Stimulated activated CD4-positive, alpha-beta T cell treated with anti-CD3 and anti-CD28 coated beads, Interleukin-12 subunit alpha, Interleukin-12 subunit beta, amount 100 ng/mL, for 48 hours (primary cell): ENCODE measurements around the gene MROH7.
"Not testable (repeated sequence)": the region's sequence is repeated elsewhere in the genome, so short reads cannot be mapped to it uniquely, and the experiment has no call there.

Experiments
- DNase-seq, 3 donors: peaks; one replicate each; pipeline ENCODE4 v3.0.0-alpha.2; 2020; ENCODE audit warnings: low read depth in 2 of 3, low spot score in 1 of 3

The MROH7 gene

DNA sequence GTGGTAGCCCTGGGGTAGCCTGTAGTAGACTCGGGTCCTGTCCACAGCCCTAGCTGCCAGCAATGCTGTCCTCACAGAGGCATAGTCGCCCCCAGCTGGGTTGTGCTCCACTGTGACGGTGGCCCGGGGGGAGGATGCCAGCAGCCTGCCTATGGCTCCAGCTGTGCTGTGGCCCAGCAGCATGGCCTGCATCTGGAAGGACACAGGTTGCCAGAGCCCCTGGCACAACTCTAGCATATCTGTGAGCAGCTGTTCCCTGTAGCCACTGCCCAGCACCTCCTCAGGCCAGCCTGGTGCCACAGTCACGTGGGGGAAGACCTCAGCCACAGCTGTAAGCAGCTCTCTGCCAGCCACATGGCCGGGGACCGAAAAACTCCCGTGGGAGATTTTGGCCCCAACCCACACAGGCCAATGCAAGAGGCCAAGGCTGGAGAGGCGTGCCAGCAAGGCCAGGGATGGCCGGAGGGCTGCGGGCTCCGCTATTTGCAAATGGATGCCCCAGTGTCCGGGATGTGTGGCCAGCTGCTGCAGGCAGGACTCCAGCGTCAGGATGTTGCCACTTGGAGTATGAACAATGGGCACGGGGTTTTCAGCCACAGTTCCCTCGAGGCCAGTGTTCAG lies 32.2 kb upstream of the MROH7 start:
- no peak for DNase-seq

- no peak for DNase-seq
Measured at GRCh38 chr1:54610048-54610447, 31.5 kb upstream of the MROH7 start.

GRCh38 chr1:54610601-54611580 lies 30.7 kb upstream of the MROH7 start:
- no peak for DNase-seq

DNA sequence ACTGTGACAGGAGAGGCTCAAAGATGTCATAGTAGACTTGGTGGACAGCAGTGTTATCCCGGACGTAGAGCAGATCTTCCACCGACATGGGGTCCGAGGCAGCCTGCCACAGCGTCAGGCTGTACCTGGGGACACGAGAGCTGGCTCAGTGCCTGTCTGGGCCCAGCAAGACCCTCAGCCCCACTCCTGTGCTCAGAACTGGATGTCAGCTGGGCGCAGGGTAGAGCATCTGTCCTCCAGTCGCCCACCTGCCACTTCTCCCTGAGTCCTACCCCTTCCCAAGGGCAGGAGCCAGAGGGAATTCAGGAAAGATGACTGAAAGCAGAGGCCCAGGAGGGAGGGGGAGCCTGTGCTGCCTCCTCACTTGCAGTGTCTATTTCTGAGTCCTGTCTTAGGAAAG lies 30.0 kb upstream of the MROH7 start:
- no peak for DNase-seq

DNA sequence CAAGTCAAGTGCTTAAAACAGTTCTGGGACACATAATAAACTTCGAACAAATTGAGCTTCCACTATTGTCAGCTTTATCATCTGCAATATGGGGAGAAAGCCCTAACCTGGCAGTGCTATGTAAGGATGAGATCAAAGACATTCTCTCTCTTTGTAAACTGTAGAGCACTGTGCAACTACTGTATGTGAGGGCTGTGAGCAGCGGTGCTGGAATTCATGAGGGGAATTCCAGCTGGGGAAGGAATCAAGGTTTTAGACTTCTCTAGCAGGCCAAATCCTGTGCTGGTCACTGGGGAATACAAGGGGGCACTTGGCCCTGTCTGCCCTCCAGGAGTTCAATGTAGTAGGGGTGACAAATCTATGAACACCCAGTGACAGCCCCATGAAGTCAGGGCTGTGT lies 27.6 kb upstream of the MROH7 start:
- DNase-seq = no peak

DNA sequence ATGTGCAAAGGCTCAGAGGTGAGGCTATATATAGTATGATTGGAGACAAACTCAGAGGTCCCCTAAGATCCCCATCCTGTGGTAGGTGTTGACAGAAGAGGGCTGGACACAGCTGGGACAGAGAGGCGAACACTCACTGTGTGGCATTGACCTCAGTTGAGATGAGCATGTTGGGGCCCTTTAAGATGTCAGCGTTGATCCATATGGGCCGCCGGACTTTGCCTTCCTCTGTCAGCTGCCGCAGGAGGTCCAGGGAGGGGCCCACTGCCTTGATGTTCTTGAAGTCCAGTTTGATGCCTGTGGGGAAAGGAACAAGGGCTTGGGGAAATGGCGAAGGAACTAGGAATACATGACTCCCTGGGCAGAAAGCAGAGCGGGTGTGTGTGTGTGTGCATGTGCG lies 27.0 kb upstream of the MROH7 start:
- no peak for DNase-seq

DNA sequence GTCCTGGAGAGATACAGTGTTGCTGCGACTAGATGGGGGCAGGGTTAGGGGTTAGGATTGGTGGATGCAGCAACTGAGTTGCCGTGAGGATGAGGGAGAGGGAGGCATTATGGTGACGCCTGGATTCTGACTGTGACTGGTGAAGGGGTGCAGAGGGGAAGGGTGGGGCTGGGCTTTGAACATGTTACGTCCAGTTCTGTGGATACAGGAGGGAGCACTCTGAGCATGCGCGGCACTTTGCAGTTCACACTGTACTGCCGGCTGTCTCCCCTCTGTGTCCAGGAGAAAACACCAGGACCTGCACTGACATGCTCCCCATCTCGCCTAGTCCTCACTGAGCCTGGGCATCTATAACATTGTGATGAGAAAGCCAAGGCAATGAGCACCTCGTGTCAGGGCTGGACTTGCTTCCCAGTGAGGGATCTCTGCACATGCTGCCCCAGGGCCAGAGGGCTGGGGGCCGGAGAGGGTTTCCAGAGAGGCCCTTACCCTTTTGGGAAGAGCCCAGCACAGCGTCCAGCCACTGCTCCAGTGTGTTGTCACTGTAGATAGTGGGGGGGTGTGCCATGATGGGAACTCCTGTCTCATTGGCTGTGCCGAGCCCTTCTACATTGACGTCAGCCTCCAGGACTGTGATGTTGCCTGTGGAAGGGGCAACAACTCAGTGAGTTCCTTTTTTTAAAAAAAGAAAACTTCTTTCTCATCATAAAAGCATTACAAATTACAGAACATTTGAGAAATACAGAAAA lies 25.9 kb upstream of the MROH7 start:
- DNase-seq = no peak

GRCh38 chr1:54619749-54620148 lies 21.8 kb upstream of the MROH7 start:
- DNase-seq = no peak

DNA sequence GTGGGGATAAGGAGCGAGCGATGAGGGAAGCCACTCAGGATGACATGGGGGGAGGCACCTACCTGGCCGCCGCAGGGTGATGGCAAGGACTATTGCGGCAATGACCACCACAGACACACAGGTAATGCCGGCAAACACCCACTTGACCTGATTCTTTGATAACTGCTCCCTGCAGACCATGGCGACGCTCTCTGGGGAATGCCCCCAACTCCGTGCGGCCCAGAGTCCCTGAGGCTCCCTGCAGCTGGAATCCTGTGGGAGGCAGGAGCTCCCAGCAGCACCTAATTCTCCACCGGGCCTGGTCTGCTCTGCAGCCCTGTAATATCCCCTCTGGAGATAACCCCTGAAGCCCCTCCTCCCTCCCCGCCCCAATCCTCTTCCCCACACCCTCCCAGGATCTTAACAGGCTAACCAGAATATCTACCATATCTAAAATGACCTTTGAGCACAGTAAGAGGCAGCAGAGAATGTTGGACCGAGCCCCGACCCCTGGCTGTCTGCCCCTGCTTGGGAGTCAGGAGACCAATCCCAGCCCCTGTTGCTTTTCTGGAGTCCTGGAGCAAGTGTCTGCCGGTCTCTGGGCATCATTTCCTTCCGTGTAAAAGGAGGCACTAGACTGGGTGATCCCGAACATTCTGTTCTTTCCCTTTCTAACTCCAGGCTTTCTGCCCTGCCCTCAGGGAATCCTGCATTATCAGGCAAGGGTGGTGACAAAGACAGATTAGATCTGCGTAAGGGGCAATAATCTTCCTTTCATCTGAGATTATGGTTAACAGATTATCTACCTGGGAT lies 18.2 kb upstream of the MROH7 start, which contains the start of gene FAM151A:
Gene FAM151A (minus strand): TSS at position 310 of the 792 bp plus-strand sequence. CDS start 130 bp downstream, at position 180.
- no peak for DNase-seq

- no peak for DNase-seq
Measured at GRCh38 chr1:54624466-54625464, 16.8 kb upstream of the MROH7 start.

GRCh38 chr1:54627196-54627595 lies 14.4 kb upstream of the MROH7 start:
- DNase-seq = no peak

GRCh38 chr1:54635804-54636203 lies 5.8 kb upstream of the MROH7 start:
- DNase-seq = not testable (repeated sequence)

DNA sequence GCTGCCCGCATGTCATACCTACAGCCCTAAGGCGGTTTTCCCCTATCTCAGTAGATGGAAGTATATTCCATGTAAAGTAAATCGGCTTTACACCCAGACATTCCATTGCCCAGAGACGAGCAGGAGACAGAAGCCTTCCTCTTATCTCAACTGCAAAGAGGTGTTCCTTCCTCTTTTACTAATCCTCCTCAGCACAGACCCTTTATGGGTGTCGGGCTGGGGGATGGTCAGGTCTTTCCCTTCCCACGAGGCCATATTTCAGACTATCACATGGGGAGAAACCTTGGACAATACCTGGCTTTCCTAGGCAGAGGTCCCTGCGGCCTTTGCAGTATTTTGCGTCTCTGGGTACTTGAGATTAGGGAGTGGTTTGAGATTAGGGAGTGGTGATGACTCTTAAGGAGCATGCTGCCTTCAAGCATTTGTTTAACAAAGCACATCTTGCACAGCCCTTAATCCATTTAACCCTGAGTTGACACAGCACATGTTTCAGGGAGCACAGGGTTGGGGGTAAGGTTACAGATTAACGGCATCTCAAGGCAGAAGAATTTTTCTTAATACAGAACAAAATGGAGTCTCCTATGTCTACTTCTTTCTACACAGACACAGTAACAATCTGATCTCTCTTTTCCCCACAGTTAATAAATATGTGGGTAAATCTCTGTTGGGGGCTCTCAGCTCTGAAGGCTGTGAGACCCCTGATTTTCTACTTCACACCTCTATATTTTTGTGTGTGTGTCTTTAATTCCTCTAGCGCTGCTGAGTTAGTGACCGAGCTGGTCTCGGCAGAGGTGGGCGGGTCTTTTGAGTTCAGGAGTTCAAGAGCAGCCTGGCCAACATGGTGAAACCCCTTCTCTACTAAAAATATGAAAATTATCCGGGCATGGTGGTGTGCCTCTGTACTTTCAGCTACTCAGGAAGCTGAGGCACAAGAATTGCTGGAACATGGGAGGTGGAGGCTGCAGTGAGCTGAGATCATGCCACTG lies 4.8 kb upstream of the MROH7 start:
- not testable (repeated sequence) for DNase-seq

GRCh38 chr1:54640361-54640760 lies 1.2 kb upstream of the MROH7 start:
- no peak for DNase-seq

DNA sequence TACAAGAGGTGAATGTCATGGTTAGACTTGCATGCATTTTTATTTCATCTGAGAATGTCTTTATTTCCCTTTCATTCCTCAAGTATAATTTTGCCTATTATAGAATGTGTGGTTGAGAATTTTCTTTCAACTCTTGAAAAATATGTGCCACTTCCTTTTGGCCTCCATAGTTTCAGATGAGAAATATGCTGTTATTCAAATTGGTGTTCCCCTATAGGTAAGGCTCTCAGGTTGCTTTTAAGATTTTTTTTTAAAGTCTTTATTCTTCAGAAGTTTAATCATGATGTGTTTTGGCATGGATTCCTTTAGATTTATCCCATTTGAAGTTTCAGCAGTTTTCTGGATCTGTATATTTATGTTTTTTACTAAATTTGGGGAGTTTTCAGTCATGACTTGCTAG lies 2.1 kb downstream of the MROH7 start:
- DNase-seq = no peak

- no peak for DNase-seq
Measured at GRCh38 chr1:54645806-54646676, 4.5 kb downstream of the MROH7 start.

DNA sequence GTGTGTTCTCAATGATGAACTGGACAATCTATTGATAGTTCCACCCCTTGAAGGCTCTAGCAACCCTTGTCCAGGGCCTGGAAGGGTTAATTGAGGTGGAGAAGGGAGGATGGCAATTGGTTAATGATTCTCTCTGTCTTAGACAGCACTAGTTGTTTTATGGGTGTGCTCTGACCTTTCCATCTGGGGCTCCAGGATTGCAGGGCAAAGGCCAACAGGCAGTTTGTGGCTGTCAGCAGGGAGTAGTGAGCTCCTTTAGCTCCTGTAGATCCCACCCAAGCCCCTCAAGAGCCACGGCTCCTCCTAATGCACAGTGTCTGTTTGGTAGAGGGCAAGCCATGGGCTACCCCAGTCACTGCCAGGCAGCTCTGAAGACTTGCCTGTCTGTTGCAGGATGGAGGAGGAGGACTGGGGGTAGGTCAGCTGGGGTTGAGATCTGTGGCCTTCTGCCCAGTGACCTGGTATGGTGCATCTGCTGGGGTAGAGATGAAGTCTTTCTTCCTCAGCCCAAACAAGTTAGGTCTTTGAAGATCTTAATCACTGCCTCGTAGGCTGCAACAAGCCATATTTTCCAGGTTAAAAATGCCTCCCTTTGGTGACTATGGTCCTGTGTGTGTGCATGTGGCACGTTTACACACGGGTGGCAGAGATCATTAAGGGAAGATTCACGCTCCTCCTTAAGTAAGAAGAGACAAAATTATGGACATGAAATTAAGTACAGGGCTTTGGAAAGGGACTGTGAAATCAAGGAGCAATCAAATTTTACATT lies 7.7 kb downstream of the MROH7 start:
- DNase-seq = no peak
